SU-DHL-6 (cell line): ENCODE data around the gene COL5A1.

Experiments
- H2AFZ ChIP-seq: fragments of 200-600 bp; sonication (generic); 2 replicates; pipeline ENCODE4 v1.6.1; 2014; ENCODE audit warnings: low read depth, mild to moderate bottlenecking, moderate library complexity, mixed read lengths, antibody characterized with exemption, low read length; ENCODE audit not compliant: severe bottlenecking
- H3F3A ChIP-seq: fragments of 200-600 bp; shearing (Covaris generic); 2 replicates; pipeline ENCODE4 v1.6.0; 2016; ENCODE audit warnings: antibody characterized with exemption, mild to moderate bottlenecking; ENCODE audit not compliant: insufficient read depth
- H3K27ac ChIP-seq: fragments of 200-600 bp; sonication (generic); 2 replicates; pipeline ENCODE4 v1.5.1; 2016; ENCODE audit warnings: low read depth, mild to moderate bottlenecking, low read length, moderate library complexity, mixed read lengths
- H3K27me3 ChIP-seq: fragments of 200-600 bp; sonication (generic), shearing (Covaris generic); 2 replicates; pipeline ENCODE4 v1.6.0; 2014; ENCODE audit warnings: mild to moderate bottlenecking, low read length
- H3K36me3 ChIP-seq: fragments of 200-600 bp; sonication (generic); 2 replicates; pipeline ENCODE4 v1.6.1; 2014; ENCODE audit warnings: mild to moderate bottlenecking, low read length, mixed read lengths
- H3K4me2 ChIP-seq: fragments of 300-600, 200-600 bp; shearing (Covaris generic), sonication (generic); 2 replicates; pipeline ENCODE4 v1.6.0; 2014; ENCODE audit warnings: low read length, low read depth, mild to moderate bottlenecking; ENCODE audit not compliant: poor library complexity, severe bottlenecking
- H3K4me3 ChIP-seq: fragments of 200-600 bp; sonication (generic); 2 replicates; pipeline ENCODE4 v1.5.1; 2014; ENCODE audit warnings: antibody characterized with exemption, low read length, mild to moderate bottlenecking, mixed read lengths; ENCODE audit not compliant: insufficient read depth, poor library complexity, severe bottlenecking
- H3K79me2 ChIP-seq: fragments of 200-600 bp; sonication (generic); 2 replicates; pipeline ENCODE4 v1.6.1; 2014; ENCODE audit warnings: mild to moderate bottlenecking, low read length, moderate library complexity; ENCODE audit not compliant: insufficient read depth
- H3K9ac ChIP-seq: fragments of 200-600 bp; sonication (generic); 2 replicates; pipeline ENCODE4 v1.7.0; 2014; ENCODE audit warnings: mild to moderate bottlenecking, low read length
- H3K9me2 ChIP-seq: fragments of 200-600 bp; sonication (generic); replicated peaks from 2 replicates; pipeline ENCODE4 v1.6.1; 2014; ENCODE audit warnings: low read length; ENCODE audit not compliant: insufficient read depth
- H3K9me3 ChIP-seq: fragments of 200-600 bp; sonication (generic); 2 replicates; pipeline ENCODE4 v1.6.1; 2014; ENCODE audit warnings: low read length, mixed read lengths; ENCODE audit not compliant: insufficient read depth
- H4K20me1 ChIP-seq: fragments of 200-600 bp; sonication (generic); 2 replicates; pipeline ENCODE4 v1.6.1; 2014; ENCODE audit warnings: low read depth, mild to moderate bottlenecking, antibody characterized with exemption, low read length, moderate library complexity, mixed read lengths
- CTCF ChIP-seq: fragments of 200-600 bp; sonication (generic); IDR thresholded peaks from one replicate; pipeline ENCODE4 v1.5.1; 2017; ENCODE audit warnings: antibody characterized with exemption, mild to moderate bottlenecking, low read length, moderate library complexity; ENCODE audit not compliant: insufficient read depth, poor library complexity, severe bottlenecking
- EZH2phosphoT487 ChIP-seq: fragments of 200-600 bp; sonication (generic), shearing (Covaris generic); conservative IDR thresholded peaks from 2 replicates; pipeline ENCODE4 v1.6.1; 2018; ENCODE audit warnings: mild to moderate bottlenecking, antibody characterized with exemption, low read length, moderate library complexity, mixed read lengths

The COL5A1 gene

GRCh38 chr9:134656334-134657006, 14.9 kb downstream of the COL5A1 start:
- no peaks in the 10 kb centered on the region for H4K20me1 ChIP-seq
- no peaks in the 10 kb centered on the region for H3K36me3 ChIP-seq
- H3K4me3 ChIP-seq, result no peak overlapping the region
- peaks cover 14% of the 10 kb centered on the region; the same call in 1 of the 2 replicates for H3K9me3 ChIP-seq
- no peak overlapping the region for H3K27ac ChIP-seq
- H3K9me2 ChIP-seq, result no peaks in the 10 kb centered on the region
- H3K27me3 ChIP-seq, result no peaks in the 10 kb centered on the region
- no peak overlapping the region for H2AFZ ChIP-seq
- no peak overlapping the region for H3K9ac ChIP-seq
- H3K4me2 ChIP-seq, result no peak overlapping the region
- no peak for TF ChIP-seq CTCF
- no peak for TF ChIP-seq EZH2phosphoT487
- no peaks in the 10 kb centered on the region for H3K79me2 ChIP-seq
- no peaks in the 10 kb centered on the region for H3F3A ChIP-seq

GRCh38 chr9:134657666-134658377, 16.2 kb downstream of the COL5A1 start:
- TF ChIP-seq CTCF (no peak), EZH2phosphoT487 (no peak)
- Histone ChIP-seq H3F3A (no peaks in the 10 kb centered on the region), H3K4me3 (no peak overlapping the region), H3K9ac (no peak overlapping the region), H3K9me3 (peaks cover 15% of the 10 kb centered on the region; the same call in 1 of the 2 replicates), H3K36me3 (no peaks in the 10 kb centered on the region), H3K9me2 (no peaks in the 10 kb centered on the region), H3K79me2 (no peaks in the 10 kb centered on the region), H3K27ac (no peak overlapping the region), H3K27me3 (no peaks in the 10 kb centered on the region), H2AFZ (no peak overlapping the region), H3K4me2 (no peak overlapping the region), H4K20me1 (no peaks in the 10 kb centered on the region)

- no peaks in the 10 kb centered on the region for H3K27me3 ChIP-seq
- H3K4me2 ChIP-seq, result no peak overlapping the region
- no peaks in the 10 kb centered on the region for H3K9me2 ChIP-seq
- no peaks in the 10 kb centered on the region for H3F3A ChIP-seq
- H3K27ac ChIP-seq, result no peak overlapping the region
- no peaks in the 10 kb centered on the region for H3K36me3 ChIP-seq
- H3K9me3 ChIP-seq, result peaks cover 15% of the 10 kb centered on the region; the same call in 1 of the 2 replicates
- H4K20me1 ChIP-seq, result no peaks in the 10 kb centered on the region
- H3K79me2 ChIP-seq, result no peaks in the 10 kb centered on the region
- TF ChIP-seq EZH2phosphoT487, result no peak
- no peak for TF ChIP-seq CTCF
- H3K9ac ChIP-seq, result no peak overlapping the region
- H3K4me3 ChIP-seq, result no peak overlapping the region
- no peak overlapping the region for H2AFZ ChIP-seq
These were observed 16.9 kb downstream of the COL5A1 start for GRCh38 chr9:134658378-134658955.
